ENCODE measurements around the gene ULK4.

DNA sequence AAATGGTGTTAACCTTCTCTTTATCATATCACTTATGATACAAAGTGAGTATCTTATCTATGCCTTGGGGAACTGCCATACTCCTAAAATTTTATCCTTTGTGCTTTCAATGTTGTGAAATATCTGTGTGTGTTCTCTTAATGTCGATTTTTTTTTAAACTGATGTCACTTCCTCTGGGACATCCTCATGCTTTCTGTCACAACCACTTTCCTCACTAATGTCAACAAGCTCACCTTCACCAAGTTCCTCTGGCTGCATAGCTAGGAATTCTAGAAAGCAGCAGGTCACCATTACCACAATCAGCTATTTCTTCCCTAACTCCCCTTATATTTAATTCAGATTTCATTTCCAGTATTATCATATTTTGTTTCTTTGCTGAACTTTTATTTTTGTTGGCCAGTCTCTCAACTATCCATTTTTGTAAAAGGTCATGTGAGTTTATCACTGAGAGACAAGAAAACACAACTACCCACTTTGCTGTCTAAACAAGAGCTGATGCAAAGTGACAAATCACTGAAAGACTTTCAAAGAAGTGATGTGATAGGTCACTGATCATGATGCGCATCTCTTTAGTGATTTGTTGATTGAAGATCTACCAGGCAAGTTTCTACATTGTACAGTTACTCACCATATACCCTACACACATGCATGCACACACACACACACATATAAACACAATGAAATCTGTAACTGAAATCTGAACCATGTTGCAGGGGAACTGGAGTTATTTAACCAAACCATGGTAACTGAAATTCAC lies 369.0 kb downstream of the ULK4 start:
- TF ChIP-seq TCF7L2 (IDR thresholded peaks at IDR 0.05; ENCODE audit: borderline replicate concordance, extremely low read depth, insufficient read depth, insufficient read length) (no peak), ATF3 (IDR thresholded peaks at IDR 0.05) (no peak), CTCF (IDR thresholded peaks at IDR 0.05 in 2 of 3, conservative IDR thresholded peaks at IDR 0.05 in 1 of 3; ENCODE audit: borderline replicate concordance in 1 of 3, insufficient read depth in 1 of 3, low read depth in 2 of 3, low read length in 2 of 3) (no peak), SRF (IDR thresholded peaks at IDR 0.05; ENCODE audit: low read depth) (no peak), POLR2A (IDR thresholded peaks at IDR 0.05; ENCODE audit: borderline replicate concordance, extremely low read depth, insufficient read depth, insufficient read length) (no peak), MAX (IDR thresholded peaks at IDR 0.05) (no peak), EZH2 (IDR thresholded peaks at IDR 0.05) (no peak), EGR1 (IDR thresholded peaks at IDR 0.05; ENCODE audit: low read depth) (no peak), REST (IDR thresholded peaks at IDR 0.05; ENCODE audit: low read depth) (no peak)
